SIG-M5 treated with dmso at 0.1 percent for 504 hours (cell line): ENCODE data around the gene ATIC.
"Not testable (repeated sequence)": the region's sequence is repeated elsewhere in the genome, so short reads cannot be mapped to it uniquely, and the experiment has no call there.

Experiments
- DNase-seq: peaks from one replicate; lab custom pipeline; 2025; ENCODE audit not compliant: unreplicated experiment; lab: John Stamatoyannopoulos, UW

The ATIC gene

DNA sequence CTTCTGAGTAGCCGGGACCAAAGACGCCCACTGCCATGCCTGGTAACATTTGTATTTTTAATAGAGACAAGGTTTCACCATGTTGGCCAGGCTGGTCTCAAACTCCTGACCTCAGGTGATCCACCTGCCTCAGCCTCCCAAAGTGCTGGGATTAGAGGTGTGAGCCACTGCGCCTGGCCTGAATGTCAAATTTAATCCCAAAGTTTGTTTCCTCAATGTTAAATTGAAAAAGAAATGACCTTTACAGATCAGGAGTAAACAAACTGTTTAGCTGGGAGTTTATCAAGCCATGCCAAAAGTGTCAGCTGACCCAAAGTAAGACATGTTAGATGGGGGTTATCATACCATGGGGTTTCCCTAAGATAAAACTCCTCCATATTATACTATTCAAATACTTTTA is 48.2 kb downstream of the ATIC start:
- DNase-seq: not testable (repeated sequence)

DNA sequence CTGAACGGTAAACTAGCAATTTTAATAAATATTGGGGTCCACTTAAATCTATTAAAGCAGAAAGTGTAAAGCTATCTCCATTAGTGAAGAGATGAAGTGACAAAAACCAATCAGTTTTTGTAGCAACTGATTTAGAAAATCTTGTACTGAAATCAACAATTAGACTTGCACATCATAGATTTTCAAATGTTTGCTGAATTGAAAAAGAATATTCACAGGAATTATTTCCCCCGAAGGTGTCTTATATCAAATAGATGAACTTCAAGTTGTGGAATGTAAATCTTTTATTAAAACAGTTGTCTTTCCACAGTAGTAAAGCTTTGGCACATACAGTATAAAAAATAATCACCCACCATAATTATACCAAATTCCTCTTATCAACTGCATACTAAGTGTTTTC is 48.7 kb downstream of the ATIC start:
- no peak for DNase-seq

DNA sequence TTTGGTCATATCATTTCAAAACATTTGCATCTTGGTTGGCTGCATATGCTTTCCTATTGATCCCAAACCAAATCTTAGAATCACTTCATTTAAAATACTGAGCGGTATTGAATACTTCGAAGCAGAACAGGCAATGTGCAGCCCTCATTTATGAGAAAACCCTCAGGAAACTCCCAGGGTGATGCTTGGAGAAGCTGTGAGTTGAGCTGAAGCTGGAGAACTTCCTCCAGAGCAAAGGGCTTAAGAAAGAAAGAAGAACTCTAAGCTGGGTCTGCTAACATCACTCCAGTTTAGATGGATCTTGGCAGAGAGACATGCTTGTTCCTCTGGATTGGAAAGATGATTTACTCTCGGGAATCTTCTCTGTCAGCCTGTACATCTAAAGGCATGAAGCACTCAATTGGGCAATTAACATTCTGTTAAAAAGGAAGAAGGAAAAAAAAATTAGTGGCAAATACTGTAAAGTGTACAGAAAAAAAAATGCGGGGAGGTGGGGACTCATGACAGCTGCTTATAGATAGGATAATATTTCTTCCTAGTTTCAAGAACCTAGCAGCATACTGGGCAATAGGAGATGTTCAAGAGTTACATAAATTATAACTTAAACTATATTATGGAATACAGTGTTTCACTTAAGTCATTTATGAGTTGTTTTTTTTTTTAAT is 49.5 kb downstream of the ATIC start:
- no peak for DNase-seq

DNA sequence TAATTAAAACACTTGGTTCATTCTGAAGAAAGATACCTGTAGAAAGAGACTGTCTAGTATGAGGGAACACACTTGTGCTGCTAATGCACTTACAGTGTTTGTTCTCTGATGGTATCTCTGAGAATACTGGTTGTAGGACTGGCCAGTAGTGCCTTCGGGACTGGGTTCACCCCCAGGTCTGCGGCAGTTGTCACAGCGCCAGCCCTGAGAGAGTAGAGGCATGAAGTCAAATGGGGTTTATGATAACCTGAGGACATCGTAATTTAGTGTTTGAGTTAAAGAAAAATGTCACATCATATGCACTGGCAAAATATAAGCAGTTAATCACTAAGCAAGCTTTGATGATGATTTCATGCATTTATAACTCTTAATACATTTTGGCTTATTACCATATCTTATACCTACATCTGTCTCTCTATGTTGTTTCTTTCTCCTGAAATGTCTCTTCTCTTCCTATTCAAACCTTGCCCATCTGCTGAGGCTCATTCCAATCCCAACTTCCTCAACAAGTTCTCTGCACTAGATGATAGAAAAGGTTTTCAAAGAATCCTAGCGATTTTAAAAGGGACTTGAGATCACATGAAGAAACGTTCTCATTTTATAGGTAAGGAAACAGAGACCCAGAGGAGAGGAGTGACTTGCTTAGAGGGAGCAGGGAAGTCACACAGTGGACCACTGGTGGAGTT is 50.2 kb downstream of the ATIC start:
- no peak for DNase-seq

DNA sequence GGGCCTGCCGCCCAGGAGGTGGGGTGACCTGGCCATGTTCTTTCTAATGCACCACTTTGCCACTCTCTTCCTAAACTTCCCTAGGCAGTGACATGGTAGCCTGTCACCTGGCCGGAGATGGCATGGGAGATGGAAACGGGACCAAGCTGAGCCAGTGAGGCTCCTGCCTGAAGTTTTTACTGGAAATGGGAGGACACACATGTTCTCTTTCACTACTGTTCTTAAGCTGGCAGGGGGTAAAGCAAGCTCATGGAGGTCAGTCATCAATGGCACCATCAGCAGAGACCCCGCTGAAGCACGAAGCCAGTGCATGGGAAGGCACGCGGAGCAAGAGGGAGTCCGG is 50.7 kb downstream of the ATIC start:
- DNase-seq: no peak

DNA sequence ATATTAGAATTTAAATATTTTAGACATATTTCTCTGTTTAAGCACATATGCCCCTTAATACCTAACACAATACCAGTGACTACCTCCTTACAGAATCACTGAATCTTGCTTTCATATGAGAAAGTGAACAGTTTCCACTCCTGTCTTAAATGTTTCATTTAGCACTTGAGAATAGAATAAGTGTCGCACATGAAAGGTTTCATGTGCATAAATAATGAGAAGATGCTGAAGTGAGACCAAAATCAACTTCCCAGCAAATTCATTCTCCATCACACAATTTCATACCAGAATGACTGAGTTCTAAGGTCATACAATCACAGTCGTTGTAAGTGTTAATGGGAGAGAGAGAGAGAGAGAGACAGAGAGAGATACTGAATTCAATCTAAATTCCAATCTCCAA is 51.2 kb downstream of the ATIC start:
- DNase-seq: no peak

DNA sequence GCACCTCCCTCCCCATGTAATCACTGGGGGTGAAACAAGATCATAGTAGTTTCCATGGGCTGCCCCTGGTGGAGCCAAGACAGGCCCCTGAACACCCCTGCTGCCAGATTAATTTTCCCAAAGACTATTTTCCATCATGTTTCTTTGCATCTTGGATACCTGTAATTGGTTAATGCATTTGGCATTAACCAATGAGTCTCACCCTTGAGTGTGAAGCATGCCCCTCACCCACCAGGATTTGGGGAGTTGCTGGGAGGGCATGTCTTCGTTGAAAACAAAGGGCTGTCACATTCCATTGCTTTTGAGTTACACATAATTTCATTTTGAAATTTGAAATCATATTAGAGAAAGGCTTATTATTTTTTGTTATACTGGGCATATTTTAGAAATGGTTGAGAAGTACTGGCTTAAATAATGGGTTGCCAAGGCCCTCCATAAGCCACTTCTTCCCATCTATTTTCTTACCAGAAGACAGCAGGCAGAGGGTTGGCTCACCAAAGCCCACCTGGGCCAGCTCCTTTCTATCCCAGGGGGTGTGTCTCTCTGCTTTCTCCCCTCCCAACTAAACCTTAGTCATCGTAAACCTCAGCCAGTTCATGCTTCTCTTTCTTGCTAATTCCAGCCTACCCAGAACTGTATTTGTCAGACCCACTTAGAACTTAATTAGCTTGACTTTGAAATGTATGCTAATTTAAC is 51.8 kb downstream of the ATIC start:
- no peak for DNase-seq

DNA sequence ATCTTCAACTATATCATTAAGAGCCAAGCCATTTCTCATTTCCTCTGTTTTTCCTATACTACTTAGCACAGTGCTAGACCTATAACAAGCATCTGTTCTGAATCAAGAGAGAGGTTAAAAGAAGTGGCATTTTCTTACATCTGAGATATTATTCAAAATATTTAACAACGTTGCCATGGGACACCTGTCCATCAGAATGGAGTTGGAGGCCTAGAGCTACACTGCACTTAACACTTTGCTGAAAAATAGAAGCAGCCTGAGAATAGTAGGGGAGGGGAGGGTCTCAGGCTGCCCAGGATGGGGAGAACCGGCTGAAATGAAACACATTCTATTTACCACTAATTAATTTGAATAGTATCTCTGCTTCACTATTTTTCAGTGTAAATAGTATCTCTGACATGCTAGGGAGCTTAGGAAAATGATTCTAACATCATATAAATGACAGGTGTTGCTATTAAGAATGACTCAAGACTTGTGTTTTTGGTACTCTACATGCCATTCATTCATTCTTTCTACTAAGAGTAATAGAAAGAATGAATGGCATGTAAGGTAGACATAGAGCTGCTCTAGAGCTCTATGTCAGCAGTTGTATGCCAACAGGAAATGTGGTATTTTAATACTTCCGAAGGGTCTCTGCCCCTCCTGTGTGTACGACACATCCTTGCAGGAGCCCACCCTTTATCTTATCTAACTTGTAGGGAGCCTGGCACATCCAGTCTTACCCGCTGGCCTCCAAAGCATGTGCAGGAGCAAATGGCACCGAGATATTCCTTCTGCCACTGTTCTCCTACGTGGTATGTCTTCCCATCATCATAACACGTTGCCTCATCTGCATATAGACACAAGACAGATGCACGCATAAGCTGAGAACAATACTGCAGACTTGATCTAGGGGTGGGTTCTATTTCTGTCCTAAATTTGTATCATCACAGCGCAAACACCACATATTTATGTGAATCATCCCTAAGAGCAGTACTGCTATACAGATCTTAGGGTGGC is 52.6 kb downstream of the ATIC start:
- no peak for DNase-seq

DNA sequence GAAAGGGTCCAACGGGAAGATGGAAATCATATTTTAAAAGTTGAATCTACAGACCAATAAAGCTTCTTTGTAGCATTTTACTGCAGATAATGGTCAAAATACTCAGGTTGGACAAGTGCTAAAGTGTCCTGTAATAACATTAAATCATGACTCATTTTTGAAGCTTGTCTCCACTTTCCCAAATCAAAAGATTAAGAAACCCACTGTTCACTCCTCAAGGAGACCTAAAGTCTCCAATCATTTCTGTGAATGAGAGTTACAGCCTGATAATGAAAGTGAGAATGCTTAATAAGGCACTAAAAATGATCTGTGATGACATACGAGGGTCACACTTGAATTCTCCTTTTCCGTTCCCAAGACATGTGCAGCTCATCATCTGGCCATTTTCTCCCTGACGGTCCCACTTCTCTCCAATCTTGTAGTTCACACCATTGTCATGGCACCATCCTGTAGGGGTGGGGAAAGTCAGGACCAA is 53.4 kb downstream of the ATIC start:
- no peak for DNase-seq

DNA sequence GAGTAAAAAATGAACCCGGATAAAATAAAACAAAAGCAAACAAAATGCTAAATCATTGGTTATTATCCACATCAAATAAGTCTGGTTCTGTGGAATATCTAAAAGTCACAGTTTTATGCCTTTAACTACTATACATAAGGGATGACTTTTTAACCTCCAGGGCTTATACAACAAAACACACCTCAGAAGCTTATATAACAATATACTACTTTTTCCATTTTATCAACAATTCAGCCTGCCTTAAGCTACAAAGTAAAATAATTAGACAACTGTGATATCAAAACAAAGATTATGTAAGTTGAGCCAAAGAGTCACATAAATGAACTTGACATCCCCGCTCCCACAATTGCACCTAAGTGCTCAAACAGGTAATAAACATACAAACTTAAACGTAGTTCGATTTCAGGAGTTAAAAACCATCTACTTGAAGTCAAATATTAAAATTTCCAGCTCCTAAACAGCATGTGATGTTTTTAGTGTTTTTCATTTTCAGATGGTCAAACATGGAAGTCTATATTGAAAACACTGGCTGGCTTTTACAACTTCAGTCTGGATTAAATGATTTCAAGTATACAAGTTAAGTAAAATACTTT is 54.7 kb downstream of the ATIC start:
- no peak for DNase-seq

DNA sequence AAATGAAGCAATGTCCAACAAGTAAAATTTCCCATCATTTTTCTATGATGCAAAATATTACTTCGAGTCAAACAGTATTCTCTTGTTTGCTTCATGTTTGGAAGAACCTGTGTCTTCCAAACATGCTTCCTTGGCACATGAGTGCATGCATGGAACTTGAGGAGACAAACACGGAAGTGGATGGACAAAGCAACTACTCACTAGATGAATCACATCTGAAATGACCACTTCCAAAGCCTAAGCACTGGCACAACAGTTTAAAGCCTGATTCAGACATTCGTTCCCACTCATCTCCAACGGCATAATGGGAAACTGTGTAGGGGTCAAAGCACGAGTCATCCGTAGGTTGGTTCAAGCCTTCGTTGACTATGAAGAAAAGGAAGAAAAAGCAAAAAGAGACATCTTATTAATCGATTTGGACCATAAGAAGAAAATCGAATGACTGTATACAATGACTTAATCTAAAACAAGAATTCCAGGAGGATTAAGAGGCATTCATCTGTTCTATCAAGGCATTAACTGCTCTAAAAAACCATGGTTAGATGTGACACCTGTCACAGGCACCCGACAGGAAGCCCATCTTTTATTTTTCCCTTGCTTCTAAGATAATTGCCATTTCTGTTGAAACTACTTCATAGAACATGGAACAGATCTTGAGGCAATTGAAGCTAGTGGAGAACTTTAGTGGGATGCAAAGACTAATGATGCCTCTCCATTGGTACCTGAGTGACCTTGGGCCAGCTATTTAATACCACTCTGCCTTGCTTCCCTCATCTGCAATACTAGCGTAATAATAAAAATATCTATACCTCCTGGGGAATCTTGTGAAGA is 56.0 kb downstream of the ATIC start:
- DNase-seq: no peak

DNA sequence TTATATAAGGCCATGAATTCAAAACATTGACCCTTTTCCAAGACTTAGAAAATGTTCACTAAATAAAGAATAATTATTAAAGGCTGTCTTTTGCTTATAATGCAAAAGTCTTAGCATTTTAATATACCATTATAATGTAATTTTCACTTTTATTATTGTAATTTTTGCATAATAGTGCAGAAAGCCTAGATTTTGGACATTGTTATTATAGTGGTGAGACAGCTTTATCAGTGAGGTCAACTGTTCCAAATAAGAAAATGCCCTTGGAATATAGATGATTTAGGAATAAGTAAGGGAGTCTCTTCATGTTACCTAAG is 56.6 kb downstream of the ATIC start:
- DNase-seq: no peak

DNA sequence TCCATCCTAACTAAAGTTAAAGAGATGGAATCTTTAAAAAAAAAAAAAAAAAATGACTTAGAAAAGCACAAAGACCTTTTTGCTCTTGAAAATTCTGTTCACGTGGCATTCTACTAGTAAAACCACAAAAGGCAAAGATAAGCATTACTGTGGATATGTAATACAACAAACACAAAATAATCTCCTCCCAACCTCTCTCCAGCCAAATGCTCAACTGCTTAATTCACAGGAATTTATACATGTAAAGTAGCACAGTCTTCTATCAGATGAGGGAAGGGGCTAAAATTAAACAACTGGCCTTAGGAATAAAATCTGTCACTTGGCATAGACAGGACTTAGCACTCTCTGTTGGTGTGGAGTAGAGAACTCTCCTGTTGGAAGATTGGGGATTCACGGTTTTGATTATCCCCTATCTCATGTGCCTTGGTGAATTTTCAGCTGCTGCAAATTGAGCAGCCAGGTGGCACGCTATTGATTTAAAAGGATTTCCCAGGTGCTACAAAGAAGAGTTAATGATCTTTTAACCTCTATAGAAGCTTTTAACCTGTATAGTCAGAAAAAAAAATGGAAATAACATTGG is 57.4 kb downstream of the ATIC start:
- DNase-seq: no peak

DNA sequence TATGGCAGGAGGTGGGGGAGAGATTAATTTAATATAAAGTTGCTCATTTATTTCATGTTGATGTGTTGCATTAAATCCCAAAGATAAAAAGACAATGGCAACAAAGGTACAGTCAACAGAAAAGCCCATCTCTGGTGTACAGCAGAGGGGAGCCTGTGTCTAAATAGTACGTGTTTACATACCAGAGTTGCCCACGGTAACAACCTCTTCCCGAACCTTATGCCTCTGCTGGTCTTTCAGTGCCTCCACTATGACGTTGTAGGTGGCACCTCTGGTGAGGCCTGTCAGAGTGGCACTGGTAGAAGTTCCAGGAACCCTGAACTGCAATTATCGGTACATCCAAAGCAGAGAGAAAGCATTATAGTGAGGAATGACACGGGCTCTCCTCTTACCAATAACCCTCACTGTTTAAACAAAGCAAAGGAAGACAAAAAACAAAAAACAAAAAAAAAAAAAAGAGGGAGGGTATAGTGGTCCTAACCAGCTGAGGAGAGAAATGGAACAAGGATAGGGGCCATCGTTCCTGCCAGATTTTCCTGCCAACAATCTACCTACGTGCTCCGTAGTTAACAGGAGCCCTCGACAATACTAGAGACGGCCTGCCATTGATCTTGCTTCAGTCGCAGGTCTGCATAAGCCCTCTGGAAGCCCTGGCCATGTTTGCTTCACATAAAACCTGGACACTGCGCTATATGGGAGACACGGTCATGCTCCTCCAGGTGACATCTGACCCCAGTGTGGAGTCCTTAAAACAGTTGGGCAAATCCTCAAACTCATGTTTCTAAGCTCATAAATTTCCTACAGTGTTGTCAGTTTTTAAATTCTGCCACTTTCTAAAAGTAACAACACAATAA is 58.5 kb downstream of the ATIC start:
- no peak for DNase-seq

DNA sequence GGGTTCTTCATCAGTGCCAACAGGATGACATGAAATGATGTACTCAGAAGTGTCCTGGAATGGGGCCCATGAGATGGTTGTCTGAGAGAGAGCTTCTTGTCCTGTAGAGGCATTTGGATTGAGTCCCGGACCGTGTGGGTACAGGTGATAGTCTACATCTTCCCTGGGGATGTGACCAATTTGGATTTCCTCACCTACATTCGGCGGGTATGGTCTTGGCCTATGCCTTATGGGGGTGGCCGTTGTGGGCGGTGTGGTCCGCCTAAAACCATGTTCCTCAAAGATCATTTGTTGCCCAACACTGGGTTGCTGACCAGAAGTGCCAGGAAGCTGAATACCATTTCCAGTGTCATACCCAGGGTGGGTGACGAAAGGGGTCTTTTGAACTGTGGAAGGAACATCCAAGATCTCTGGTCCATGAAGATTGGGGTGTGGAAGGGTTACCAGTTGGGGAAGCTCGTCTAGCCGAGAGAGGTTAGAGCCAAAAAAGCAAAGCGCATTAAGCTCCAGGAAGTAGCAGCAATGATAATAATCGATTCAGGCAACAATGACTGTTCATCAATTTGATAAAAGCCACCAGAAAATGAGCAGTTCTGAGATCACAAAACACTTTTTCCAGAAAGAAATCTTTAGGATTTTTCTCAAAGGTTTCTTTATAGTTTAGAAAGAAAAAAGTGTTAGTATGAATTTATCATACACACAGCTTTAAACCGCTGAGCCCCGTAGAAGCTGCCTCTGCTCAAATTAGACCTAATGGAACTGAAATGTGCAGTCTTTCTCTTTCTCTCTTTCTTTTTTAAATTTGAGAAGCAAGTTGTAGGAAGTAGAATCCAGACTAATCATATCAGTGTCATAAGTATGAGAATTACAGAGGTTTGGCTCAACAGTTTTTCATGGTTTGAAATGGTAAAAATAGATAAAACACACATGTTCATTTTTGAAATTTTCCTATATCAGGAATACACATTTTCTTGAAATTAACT is 60.3 kb downstream of the ATIC start:
- no peak for DNase-seq

DNA sequence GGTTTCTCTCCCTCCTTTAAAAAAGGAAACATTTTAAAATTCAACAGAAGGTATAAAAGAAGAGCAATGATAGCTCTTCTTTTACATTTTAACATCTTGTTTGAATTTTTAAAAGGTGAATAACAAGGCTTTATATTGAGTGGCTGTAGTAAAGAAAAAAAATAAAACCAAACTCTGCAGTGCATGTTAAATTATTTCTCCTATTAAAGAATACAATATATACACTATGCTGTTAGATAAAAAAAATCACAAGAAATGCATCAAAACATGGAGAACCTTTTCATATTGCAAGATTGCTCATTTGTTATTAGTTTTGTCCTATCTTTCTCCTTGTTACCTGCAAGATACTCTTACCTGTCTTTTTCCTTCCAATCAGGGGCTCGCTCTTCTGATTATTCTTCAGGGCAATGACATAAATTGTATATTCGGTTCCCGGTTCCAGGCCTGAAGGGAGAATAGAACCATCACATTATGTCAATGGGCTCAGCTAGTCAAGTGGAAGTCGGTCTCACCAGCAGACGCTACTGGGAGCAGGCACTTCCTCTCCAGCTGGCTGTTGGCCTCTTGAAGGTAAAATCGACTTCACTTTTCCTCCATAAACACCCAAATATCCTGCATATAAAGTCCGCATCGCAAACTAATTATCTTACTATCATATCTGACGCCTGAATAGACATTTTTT is 61.2 kb downstream of the ATIC start:
- no peak for DNase-seq

DNA sequence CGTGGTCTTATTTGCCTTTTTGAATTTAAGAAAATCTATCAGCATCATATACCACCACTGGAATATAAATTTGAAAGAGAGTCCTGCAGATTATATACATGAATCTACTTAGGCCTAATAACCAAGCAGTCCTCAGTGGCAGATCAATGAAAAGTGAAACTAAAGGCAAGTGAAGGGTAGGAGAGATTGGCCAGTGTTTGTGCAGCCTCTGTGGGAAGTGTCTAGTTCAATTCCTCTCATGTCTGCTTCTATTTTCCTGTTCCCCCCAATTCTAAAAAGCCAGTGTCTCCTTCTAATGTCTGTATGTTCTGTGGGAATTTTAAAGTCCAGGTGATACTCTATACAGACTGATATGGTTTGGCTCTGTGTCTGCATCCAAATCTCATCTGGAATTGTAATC is 62.1 kb downstream of the ATIC start:
- no peak for DNase-seq
